HG03066 (cell line): Measurements from ENCODE around the gene SIGLEC10.

Experiments
- ATAC-seq: cut with Tn5 transposase; IDR thresholded peaks from one replicate; pipeline ENCODE4 v1.9.1; 2021; ENCODE audit warnings: low read depth; ENCODE audit not compliant: unreplicated experiment

SIGLEC10 gene

DNA sequence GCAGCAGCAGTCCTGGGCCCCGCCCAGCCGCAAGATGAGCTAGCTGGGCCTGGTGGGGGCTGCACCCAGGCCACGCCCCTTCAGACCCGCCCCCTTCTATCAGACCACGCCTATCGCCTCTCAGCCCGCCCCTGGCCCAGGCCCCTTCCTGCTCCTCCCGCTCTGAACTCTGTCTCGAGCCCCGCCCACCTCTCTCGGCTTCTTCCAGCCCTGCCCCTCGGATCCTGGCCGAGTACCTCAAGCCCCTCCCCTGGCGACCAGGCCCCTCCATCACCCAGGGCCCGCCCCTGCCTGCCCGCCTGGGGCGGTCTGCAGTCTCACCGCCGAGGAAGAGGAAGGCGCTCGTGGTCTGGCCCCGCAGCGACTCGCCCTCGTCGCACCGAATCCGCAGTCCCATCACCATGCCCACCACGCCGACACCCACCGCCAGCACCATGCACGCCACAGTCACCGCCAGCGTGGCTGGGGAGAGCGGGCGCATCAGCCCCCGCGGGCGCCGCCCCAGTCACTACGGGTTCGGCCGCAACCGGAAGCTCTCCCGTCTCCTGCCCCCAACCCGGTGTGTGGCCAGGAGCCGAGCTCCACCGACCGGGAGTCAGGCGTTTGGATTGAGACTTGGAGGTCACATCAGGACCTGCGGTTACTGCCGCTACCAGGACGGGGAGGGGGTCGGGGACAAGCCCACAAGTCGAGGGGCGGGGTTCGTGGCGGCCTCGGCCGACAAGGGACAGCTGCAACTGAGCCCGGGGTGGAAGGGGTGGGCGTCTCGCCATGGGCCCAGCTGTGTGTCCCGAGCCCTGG, 49.7 kb downstream of the SIGLEC10 start:
- peak; percentile 78 for ATAC-seq

GRCh38 chr19:51367255-51367564, 50.2 kb downstream of the SIGLEC10 start:
- ATAC-seq: peak; percentile 3

- peak; percentile 52 for ATAC-seq
Measured at GRCh38 chr19:51366389-51367254, 50.8 kb downstream of the SIGLEC10 start.

DNA sequence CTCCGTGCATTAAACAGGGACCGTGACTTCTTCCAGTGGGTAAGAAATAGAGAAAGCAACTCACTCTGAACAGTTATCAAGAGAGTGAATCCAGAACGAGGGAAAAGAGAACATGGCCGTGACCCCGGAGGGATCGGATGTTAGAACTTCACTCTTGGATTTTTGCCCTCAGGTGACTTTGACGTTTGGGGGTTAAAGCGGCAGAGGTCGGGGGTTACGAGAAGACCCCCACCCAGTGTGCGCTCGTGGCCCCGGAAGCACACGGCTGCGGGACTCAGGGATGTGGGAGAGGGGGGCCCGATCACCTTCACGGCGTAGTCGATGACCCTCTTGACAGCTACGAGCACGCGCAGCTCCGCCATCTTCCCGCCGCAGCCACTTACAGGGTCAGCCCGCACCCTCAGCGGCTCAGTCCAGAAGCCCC, 51.5 kb downstream of the SIGLEC10 start, which contains the start of gene ETFB:
Gene ETFB, minus strand, starts transcription at position 424 of the 424 bp plus-strand sequence. Its CDS starts 62 bp downstream, at position 362.
- ATAC-seq: no peak

- no peak for ATAC-seq
Measured at GRCh38 chr19:51365211-51365964, 52.1 kb downstream of the SIGLEC10 start.

GRCh38 chr19:51364200-51365106, 53.0 kb downstream of the SIGLEC10 start:
- ATAC-seq: no peak

DNA sequence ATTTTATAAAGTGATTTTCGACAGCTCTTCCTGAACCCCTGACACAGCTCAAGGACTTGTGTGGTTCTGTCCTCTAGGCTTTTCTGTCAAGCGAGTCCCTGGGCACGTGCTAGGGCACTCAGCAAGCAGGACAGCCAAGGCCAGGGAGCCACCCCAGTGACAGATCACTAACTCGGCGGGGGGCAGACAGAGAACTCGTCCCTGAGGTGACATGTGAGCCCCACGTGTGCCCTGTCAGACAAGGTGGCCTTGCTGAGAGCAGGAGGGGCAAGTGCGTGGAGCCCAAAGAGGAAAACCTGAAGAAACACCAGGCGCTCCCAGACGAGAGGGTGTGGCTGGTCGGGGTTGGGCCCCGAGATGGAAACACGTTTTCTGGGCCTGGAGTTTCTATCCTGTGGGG, 56.2 kb downstream of the SIGLEC10 start:
- no peak for ATAC-seq
